H1 (cell line): ENCODE results near the gene USP24. TPM values are rescaled to one million over a fixed set of nuclear protein-coding genes. Genes with fewer than 3 reads are reported as not detected.

Experiments
- CTCF ChIA-PET: fragments of 300-600 bp; sonication (Branson Sonifier 250); formaldehyde crosslinking; loops from one replicate; lab custom pipeline; 2021; ENCODE audit not compliant: partially characterized antibody; lab: Charles Lee
- POLR2A ChIA-PET: fragments of 300-600 bp; sonication (Branson Sonifier 250); formaldehyde crosslinking; loops from one replicate; lab custom pipeline; 2021; ENCODE audit warnings: inconsistent platforms; ENCODE audit not compliant: partially characterized antibody; lab: Charles Lee
- DNase-seq, 2 experiments: peaks; one replicate each; pipeline versions ENCODE4 v3.0.0 to v3.0.0-alpha.2; 2010 to 2022; ENCODE audit warnings: low spot score in 2 of 2, low read depth in 1 of 2, mixed read lengths in 1 of 2
- FAIRE-seq: peaks from 2 replicates; lab custom pipeline; 2011; peaks lifted over from hg19 to GRCh38; lab: Jason Lieb, UNC
- H2AFZ ChIP-seq: 2 replicates; pipeline ENCODE4 v1.8.1; 2012; ENCODE audit warnings: low read length, inconsistent platforms
- H2AK5ac ChIP-seq: 2 replicates; pipeline ENCODE4 v1.6.1; 2013; ENCODE audit warnings: low read depth, low read length
- H2BK120ac ChIP-seq: replicated peaks from 2 replicates; pipeline ENCODE3; 2013; ENCODE audit warnings: low read depth, low read length, inconsistent platforms
- H2BK12ac ChIP-seq: 2 replicates; pipeline ENCODE4 v1.6.1; 2013; ENCODE audit warnings: low read depth, low read length
- H2BK15ac ChIP-seq: 2 replicates; pipeline ENCODE4 v1.6.1; 2013; ENCODE audit warnings: low read length
- H2BK20ac ChIP-seq: 2 replicates; pipeline ENCODE4 v1.6.1; 2013; ENCODE audit warnings: low read length
- H2BK5ac ChIP-seq: 2 replicates; pipeline ENCODE4 v1.6.1; 2013; ENCODE audit warnings: low read depth, low read length
- H3K14ac ChIP-seq: 2 replicates; pipeline ENCODE4 v1.6.1; 2013; ENCODE audit warnings: inconsistent platforms; ENCODE audit not compliant: insufficient read length
- H3K18ac ChIP-seq: 2 replicates; pipeline ENCODE4 v1.6.1; 2013; ENCODE audit warnings: low read length; ENCODE audit errors: extremely low read depth
- H3K23ac ChIP-seq: 2 replicates; pipeline ENCODE4 v1.6.1; 2013; ENCODE audit warnings: inconsistent platforms; ENCODE audit not compliant: insufficient read length
- H3K23me2 ChIP-seq: 2 replicates; pipeline ENCODE4 v1.6.1; 2013; ENCODE audit warnings: low read depth, low read length
- H3K27ac ChIP-seq: 2 replicates; pipeline ENCODE4 v1.6.1; 2011; ENCODE audit warnings: low read depth, low read length, inconsistent platforms
- H3K27me3 ChIP-seq, 4 experiments: replicated peaks in 1 of 4; 1 replicate in 1 of 4; 2 replicates in 3 of 4; pipeline versions ENCODE4 v1.6.1 to v1.8.1; 2011 to 2013; ENCODE audit warnings: low read length in 3 of 4, mild to moderate bottlenecking in 3 of 4, inconsistent platforms in 2 of 4, mixed read lengths in 2 of 4, moderate library complexity in 1 of 4; ENCODE audit not compliant: control insufficient read depth in 3 of 4, insufficient read depth in 3 of 4; ENCODE audit errors: extremely low read depth in 1 of 4
- H3K36me3 ChIP-seq, 4 experiments: 2 replicates each; pipeline versions ENCODE4 v1.6.1 to v1.8.1; 2011 to 2013; ENCODE audit warnings: mild to moderate bottlenecking in 4 of 4, low read length in 3 of 4, moderate library complexity in 2 of 4, control low read depth in 1 of 4, inconsistent platforms in 1 of 4; ENCODE audit not compliant: insufficient read depth in 4 of 4, control insufficient read depth in 2 of 4
- H3K4ac ChIP-seq: replicated peaks from 2 replicates; pipeline ENCODE3; 2013; ENCODE audit warnings: low read length, low read depth, mixed read lengths, inconsistent platforms; ENCODE audit not compliant: insufficient read length
- H3K4me1 ChIP-seq, 4 experiments: replicated peaks in 1 of 4; 1 replicate in 1 of 4; 2 replicates in 3 of 4; pipeline versions ENCODE4 v1.6.1 to v1.8.1; 2011 to 2013; ENCODE audit warnings: low read length in 3 of 4, inconsistent platforms in 2 of 4, mixed read lengths in 1 of 4; ENCODE audit not compliant: insufficient read depth in 4 of 4, control insufficient read depth in 3 of 4
- H3K4me2 ChIP-seq, 2 experiments: 2 replicates each; pipeline versions ENCODE4 v1.6.1 to v1.8.1; 2011 to 2013; ENCODE audit warnings: low read depth in 2 of 2, low read length in 2 of 2, control low read depth in 1 of 2, inconsistent platforms in 1 of 2, mild to moderate bottlenecking in 1 of 2; ENCODE audit not compliant: insufficient read depth in 1 of 2
- H3K4me3 ChIP-seq, 4 experiments: fragments of 200-600, 300-600 bp in 1 of 4; sonication (generic), shearing (Covaris generic), sonication (Bioruptor Twin) in 1 of 4; 2 replicates each; pipeline versions ENCODE4 v1.5.1 to v1.8.1; 2011 to 2016; ENCODE audit warnings: low read length in 4 of 4, low read depth in 3 of 4, control low read depth in 2 of 4, inconsistent platforms in 2 of 4, mild to moderate bottlenecking in 2 of 4, mixed read lengths in 1 of 4, moderate library complexity in 1 of 4; ENCODE audit not compliant: insufficient read depth in 2 of 4; ENCODE audit errors: extremely low read depth in 1 of 4
- H3K56ac ChIP-seq: replicated peaks from 2 replicates; pipeline ENCODE3; 2013; ENCODE audit warnings: low read depth, mild to moderate bottlenecking, mixed read lengths, low read length, inconsistent platforms; ENCODE audit not compliant: insufficient read length
- H3K79me1 ChIP-seq: 2 replicates; pipeline ENCODE4 v1.6.1; 2013; ENCODE audit warnings: low read depth, low read length, control low read depth
- H3K79me2 ChIP-seq, 2 experiments: 2 replicates each; pipeline versions ENCODE4 v1.6.1 to v1.8.1; 2012 to 2013; ENCODE audit warnings: low read length in 2 of 2, mild to moderate bottlenecking in 2 of 2, inconsistent platforms in 1 of 2; ENCODE audit not compliant: insufficient read depth in 2 of 2, control insufficient read depth in 1 of 2
- H3K9ac ChIP-seq, 4 experiments: replicated peaks in 1 of 4; 1 replicate in 1 of 4; 2 replicates in 3 of 4; pipeline versions ENCODE4 v1.6.1 to v1.8.1; 2011 to 2013; ENCODE audit warnings: low read depth in 3 of 4, low read length in 3 of 4, control low read depth in 2 of 4, mild to moderate bottlenecking in 2 of 4, moderate library complexity in 2 of 4, inconsistent platforms in 1 of 4; ENCODE audit errors: extremely low read depth in 1 of 4
- H3K9me3 ChIP-seq, 2 experiments: 2 replicates each; pipeline versions ENCODE4 v1.6.1 to v1.8.1; 2012 to 2013; ENCODE audit warnings: mild to moderate bottlenecking in 2 of 2, moderate library complexity in 2 of 2, control low read depth in 1 of 2, inconsistent platforms in 1 of 2, low read depth in 1 of 2, low read length in 1 of 2, mixed read lengths in 1 of 2; ENCODE audit not compliant: insufficient read depth in 2 of 2
- H4K20me1 ChIP-seq, 2 experiments: replicated peaks in 1 of 2; 2 replicates each; pipeline versions ENCODE3 to v1.8.1; 2011 to 2013; ENCODE audit warnings: inconsistent platforms in 2 of 2, low read length in 2 of 2, mild to moderate bottlenecking in 1 of 2; ENCODE audit not compliant: insufficient read depth in 2 of 2, control insufficient read depth in 1 of 2
- H4K5ac ChIP-seq: 2 replicates; pipeline ENCODE4 v1.6.1; 2013; ENCODE audit warnings: low read length, low read depth, mixed read lengths, inconsistent platforms; ENCODE audit not compliant: insufficient read length
- H4K8ac ChIP-seq: 2 replicates; pipeline ENCODE4 v1.8.0; 2013; ENCODE audit warnings: mild to moderate bottlenecking, moderate library complexity, low read length, inconsistent platforms; ENCODE audit not compliant: insufficient read depth; ENCODE audit errors: extremely low read depth
- H4K91ac ChIP-seq: replicated peaks from 2 replicates; pipeline ENCODE3; 2013; ENCODE audit warnings: low read length, mixed read lengths, inconsistent platforms; ENCODE audit not compliant: insufficient read length
- BRCA1 ChIP-seq: IDR thresholded peaks from 2 replicates; pipeline ENCODE4 v1.6.1; 2012; ENCODE audit warnings: low read depth, low read length, improper control_type of control experiment
- CTCF ChIP-seq, 3 experiments: IDR thresholded peaks; 1 replicate in 2 of 3; 2 replicates in 1 of 3; pipeline versions ENCODE4 v1.5.1 to v1.6.1; 2011; ENCODE audit warnings: low read length in 3 of 3, mild to moderate bottlenecking in 3 of 3, inconsistent platforms in 2 of 3, low read depth in 1 of 3, moderate library complexity in 1 of 3; ENCODE audit not compliant: insufficient read depth in 1 of 3; ENCODE audit errors: control extremely low read depth in 1 of 3
- EGR1 ChIP-seq: IDR thresholded peaks from 2 replicates; pipeline ENCODE4 v1.6.1; 2011; ENCODE audit warnings: low read depth, low read length, borderline replicate concordance
- RBBP5 ChIP-seq: IDR thresholded peaks from 2 replicates; pipeline ENCODE4 v1.7.1; 2012; ENCODE audit warnings: low read depth, mild to moderate bottlenecking, inconsistent platforms, low read length, moderate library complexity, borderline replicate concordance
- RXRA ChIP-seq: IDR thresholded peaks from 2 replicates; pipeline ENCODE4 v1.6.1; 2011; ENCODE audit warnings: low read depth, mild to moderate bottlenecking, low read length, moderate library complexity; ENCODE audit not compliant: insufficient read depth
- SRF ChIP-seq: IDR thresholded peaks from 2 replicates; pipeline ENCODE4 v1.6.1; 2011; ENCODE audit warnings: mild to moderate bottlenecking, low read depth, low read length, moderate library complexity
- WGBS, 2 experiments: shearing (Covaris generic) in 1 of 2; methylation state at CpG; one replicate each; pipeline versions ENCODE4 v1.1.6 to v1.1.7; 2013 to 2015; ENCODE audit warnings: low lambda C conversion rate in 2 of 2, mixed read lengths in 2 of 2, inconsistent platforms in 1 of 2, low coverage in 1 of 2, missing lambda C conversion rate in 1 of 2; ENCODE audit not compliant: insufficient replicate concordance in 2 of 2, insufficient coverage in 1 of 2, insufficient read length in 1 of 2; ENCODE audit errors: extremely low coverage in 1 of 2, missing lambda C conversion rate in 1 of 2; 5-methylcytosine and 5-hydroxymethylcytosine counted together
- polyA plus RNA-seq, 7 experiments: library from polyadenylated mRNA; depleted of rRNA in 3 of 7; stranded (reverse) in 5 of 7; unstranded in 2 of 7; fragments of >200 nt in 5 of 7; fragments of 200-250 nt in 2 of 7; gene quantifications; 1 replicate in 5 of 7; 2 replicates in 1 of 7; 4 replicates in 1 of 7; pipeline versions ENCODE4 v1.2.1 to v1.2.3, GENCODE V29; 2011 to 2013; ENCODE audit warnings: missing spikeins in 2 of 7, mixed read lengths in 2 of 7
- total RNA-seq: library from RNA; stranded (reverse); fragmentation: NEBNext Ultra II Directional; extraction: Animal tissue kit (Norgen Biotek cat#: 25700); gene quantifications from 2 replicates; pipeline ENCODE4 v1.2.1, GENCODE V29; 2021

Gene USP24
- total and polyA plus RNA-seq, 2 of the 8 experiments (the other 6 are each of a cell fraction or from before 2014, with no cell fraction given): 11.1 to 34.6 TPM

- TF ChIP-seq RBBP5 (no peak), CTCF (IDR thresholded peaks at IDR 0.05; ENCODE audit: control extremely low read depth in 1 of 3, insufficient read depth in 1 of 3, low read depth in 1 of 3, low read length in 3 of 3) (no peak), SRF (no peak), BRCA1 (no peak), RXRA (no peak), EGR1 (no peak)
- H2BK15ac ChIP-seq: no peak overlapping the region
- no peaks in the 10 kb centered on the region for H4K20me1 ChIP-seq
- H2BK12ac ChIP-seq: no peak overlapping the region
- no peak overlapping the region for H3K4ac ChIP-seq
- POLR2A ChIA-PET: no interaction called here
- no peak overlapping the region for H3K27ac ChIP-seq
- no peak for FAIRE-seq
- no peak overlapping the region for H2AK5ac ChIP-seq
- H4K91ac ChIP-seq: no peak overlapping the region
- no peaks in the 10 kb centered on the region for H3K27me3 ChIP-seq
- no peaks in the 10 kb centered on the region for H3K9me3 ChIP-seq
- H2BK20ac ChIP-seq: no peak overlapping the region
- DNase-seq: no peak
- no peak overlapping the region for H2BK120ac ChIP-seq
- no peaks in the 10 kb centered on the region for H3K4me1 ChIP-seq
- peaks cover 2 to 21% (median 8%) of the 10 kb centered on the region in 4 experiments; a peak in 7 of 8 replicates for H3K36me3 ChIP-seq
- no peak overlapping the region for H3K56ac ChIP-seq
- no peak overlapping the region for H2AFZ ChIP-seq
- CTCF ChIA-PET: interaction anchor here (0.7 to 3.5 kb wide), 3 partner anchors 11 to 136 kb away, joined by 3 to 34 read pairs (median 5); no protein-coding TSS in a partner anchor
- H3K79me2 ChIP-seq: no peaks in the 10 kb centered on the region
- H3K14ac ChIP-seq: no peak overlapping the region
- no peak overlapping the region for H4K8ac ChIP-seq
- no peak overlapping the region for H3K23ac ChIP-seq
- no peak overlapping the region for H4K5ac ChIP-seq
- no peaks in the 10 kb centered on the region for H3K79me1 ChIP-seq
- H3K9ac ChIP-seq: no peak overlapping the region; a peak in 1 of 7 replicates
- no peak overlapping the region for H3K4me3 ChIP-seq
- H2BK5ac ChIP-seq: no peak overlapping the region
- H3K23me2 ChIP-seq: no peaks in the 10 kb centered on the region
- H3K18ac ChIP-seq: no peak overlapping the region
- H3K4me2 ChIP-seq: no peak overlapping the region
- WGBS, 2 experiments: 93% methylated on average over 3 of the region's 3 CpGs; no CpG with 5 or more reads in 1 of the 2 experiments
Measured at GRCh38 chr1:55153031-55153430, 62.1 kb downstream of the USP24 start.
